Measurements from ENCODE around the gene CHAT. TPM values are rescaled to one million over a fixed set of nuclear protein-coding genes. Genes with fewer than 3 reads are reported as not detected.

CHAT gene
- total and polyA plus RNA-seq, 2 of the 13 experiments (the other 11 are each of a cell fraction or from before 2014, with no cell fraction given) = not detected

DNA sequence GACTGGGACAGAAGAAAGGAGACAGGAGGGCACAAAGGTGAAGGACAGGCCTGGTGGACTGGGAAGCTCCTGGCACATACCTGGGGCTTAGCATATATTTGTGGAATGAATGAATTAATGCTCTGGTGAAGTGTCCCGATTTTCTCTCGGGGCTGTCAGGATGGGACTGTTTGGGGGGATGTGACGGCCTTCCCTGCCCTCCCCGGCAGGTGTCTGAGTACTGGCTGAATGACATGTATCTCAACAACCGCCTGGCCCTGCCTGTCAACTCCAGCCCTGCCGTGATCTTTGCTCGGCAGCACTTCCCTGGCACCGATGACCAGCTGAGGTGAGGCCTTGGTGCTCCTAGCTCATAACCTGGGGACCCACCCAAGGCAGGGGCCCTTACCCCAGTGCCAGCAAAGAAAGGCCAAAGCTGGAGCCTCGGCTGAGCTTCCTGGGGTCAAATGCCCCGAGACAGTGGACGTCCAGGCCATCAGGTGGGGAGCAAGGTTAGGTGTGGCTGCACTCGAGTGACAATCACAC is 6.5 kb downstream of the CHAT start (continued):
- TF ChIP-seq, protein P1, sequence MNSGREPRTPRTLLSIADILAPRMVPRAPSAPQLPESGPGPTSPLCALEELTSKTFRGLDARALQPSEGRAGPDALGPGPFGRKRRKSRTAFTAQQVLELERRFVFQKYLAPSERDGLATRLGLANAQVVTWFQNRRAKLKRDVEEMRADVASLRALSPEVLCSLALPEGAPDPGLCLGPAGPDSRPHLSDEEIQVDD (CRISPR knock-in tag; IDR thresholded peaks at IDR 0.05; ENCODE audit: borderline replicate concordance) = no peak
- no peak for TF ChIP-seq YEATS2 (CRISPR knock-in tag; IDR thresholded peaks at IDR 0.05; ENCODE audit: borderline replicate concordance)
- TF ChIP-seq KAT2B (IDR thresholded peaks at IDR 0.05; ENCODE audit: borderline replicate concordance, low read depth, low read length) = no peak
- TF ChIP-seq, protein P2, sequence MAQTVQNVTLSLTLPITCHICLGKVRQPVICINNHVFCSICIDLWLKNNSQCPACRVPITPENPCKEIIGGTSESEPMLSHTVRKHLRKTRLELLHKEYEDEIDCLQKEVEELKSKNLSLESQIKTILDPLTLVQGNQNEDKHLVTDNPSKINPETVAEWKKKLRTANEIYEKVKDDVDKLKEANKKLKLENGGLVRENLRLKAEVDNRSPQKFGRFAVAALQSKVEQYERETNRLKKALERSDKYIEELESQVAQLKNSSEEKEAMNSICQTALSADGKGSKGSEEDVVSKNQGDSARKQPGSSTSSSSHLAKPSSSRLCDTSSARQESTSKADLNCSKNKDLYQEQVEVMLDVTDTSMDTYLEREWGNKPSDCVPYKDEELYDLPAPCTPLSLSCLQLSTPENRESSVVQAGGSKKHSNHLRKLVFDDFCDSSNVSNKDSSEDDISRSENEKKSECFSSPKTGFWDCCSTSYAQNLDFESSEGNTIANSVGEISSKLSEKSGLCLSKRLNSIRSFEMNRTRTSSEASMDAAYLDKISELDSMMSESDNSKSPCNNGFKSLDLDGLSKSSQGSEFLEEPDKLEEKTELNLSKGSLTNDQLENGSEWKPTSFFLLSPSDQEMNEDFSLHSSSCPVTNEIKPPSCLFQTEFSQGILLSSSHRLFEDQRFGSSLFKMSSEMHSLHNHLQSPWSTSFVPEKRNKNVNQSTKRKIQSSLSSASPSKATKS (CRISPR knock-in tag; IDR thresholded peaks at IDR 0.05) = no peak
- TF ChIP-seq, protein P3, sequence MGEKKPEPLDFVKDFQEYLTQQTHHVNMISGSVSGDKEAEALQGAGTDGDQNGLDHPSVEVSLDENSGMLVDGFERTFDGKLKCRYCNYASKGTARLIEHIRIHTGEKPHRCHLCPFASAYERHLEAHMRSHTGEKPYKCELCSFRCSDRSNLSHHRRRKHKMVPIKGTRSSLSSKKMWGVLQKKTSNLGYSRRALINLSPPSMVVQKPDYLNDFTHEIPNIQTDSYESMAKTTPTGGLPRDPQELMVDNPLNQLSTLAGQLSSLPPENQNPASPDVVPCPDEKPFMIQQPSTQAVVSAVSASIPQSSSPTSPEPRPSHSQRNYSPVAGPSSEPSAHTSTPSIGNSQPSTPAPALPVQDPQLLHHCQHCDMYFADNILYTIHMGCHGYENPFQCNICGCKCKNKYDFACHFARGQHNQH (CRISPR knock-in tag; IDR thresholded peaks at IDR 0.05) = no peak
- TF ChIP-seq, protein P4, sequence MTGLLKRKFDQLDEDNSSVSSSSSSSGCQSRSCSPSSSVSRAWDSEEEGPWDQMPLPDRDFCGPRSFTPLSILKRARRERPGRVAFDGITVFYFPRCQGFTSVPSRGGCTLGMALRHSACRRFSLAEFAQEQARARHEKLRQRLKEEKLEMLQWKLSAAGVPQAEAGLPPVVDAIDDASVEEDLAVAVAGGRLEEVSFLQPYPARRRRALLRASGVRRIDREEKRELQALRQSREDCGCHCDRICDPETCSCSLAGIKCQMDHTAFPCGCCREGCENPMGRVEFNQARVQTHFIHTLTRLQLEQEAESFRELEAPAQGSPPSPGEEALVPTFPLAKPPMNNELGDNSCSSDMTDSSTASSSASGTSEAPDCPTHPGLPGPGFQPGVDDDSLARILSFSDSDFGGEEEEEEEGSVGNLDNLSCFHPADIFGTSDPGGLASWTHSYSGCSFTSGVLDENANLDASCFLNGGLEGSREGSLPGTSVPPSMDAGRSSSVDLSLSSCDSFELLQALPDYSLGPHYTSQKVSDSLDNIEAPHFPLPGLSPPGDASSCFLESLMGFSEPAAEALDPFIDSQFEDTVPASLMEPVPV (CRISPR knock-in tag; IDR thresholded peaks at IDR 0.05) = no peak
- TF ChIP-seq ZNF496 (CRISPR knock-in tag; IDR thresholded peaks at IDR 0.05; ENCODE audit: insufficient replicate concordance) = no peak
- TF ChIP-seq, protein P5, sequence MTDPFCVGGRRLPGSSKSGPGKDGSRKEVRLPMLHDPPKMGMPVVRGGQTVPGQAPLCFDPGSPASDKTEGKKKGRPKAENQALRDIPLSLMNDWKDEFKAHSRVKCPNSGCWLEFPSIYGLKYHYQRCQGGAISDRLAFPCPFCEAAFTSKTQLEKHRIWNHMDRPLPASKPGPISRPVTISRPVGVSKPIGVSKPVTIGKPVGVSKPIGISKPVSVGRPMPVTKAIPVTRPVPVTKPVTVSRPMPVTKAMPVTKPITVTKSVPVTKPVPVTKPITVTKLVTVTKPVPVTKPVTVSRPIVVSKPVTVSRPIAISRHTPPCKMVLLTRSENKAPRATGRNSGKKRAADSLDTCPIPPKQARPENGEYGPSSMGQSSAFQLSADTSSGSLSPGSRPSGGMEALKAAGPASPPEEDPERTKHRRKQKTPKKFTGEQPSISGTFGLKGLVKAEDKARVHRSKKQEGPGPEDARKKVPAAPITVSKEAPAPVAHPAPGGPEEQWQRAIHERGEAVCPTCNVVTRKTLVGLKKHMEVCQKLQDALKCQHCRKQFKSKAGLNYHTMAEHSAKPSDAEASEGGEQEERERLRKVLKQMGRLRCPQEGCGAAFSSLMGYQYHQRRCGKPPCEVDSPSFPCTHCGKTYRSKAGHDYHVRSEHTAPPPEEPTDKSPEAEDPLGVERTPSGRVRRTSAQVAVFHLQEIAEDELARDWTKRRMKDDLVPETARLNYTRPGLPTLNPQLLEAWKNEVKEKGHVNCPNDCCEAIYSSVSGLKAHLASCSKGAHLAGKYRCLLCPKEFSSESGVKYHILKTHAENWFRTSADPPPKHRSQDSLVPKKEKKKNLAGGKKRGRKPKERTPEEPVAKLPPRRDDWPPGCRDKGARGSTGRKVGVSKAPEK (CRISPR knock-in tag; IDR thresholded peaks at IDR 0.05; ENCODE audit: borderline replicate concordance) = no peak
- no peak for TF ChIP-seq ZKSCAN5 (CRISPR knock-in tag; IDR thresholded peaks at IDR 0.05)
- no peak for TF ChIP-seq ZNF326 (CRISPR knock-in tag; IDR thresholded peaks at IDR 0.05; ENCODE audit: borderline replicate concordance)
- no peak for TF ChIP-seq ZNF317 (CRISPR knock-in tag; IDR thresholded peaks at IDR 0.05)
- no peak for TF ChIP-seq LCORL (IDR thresholded peaks at IDR 0.05)
- no peak for TF ChIP-seq LCORL (CRISPR knock-in tag; IDR thresholded peaks at IDR 0.05)
- TF ChIP-seq, protein P6, sequence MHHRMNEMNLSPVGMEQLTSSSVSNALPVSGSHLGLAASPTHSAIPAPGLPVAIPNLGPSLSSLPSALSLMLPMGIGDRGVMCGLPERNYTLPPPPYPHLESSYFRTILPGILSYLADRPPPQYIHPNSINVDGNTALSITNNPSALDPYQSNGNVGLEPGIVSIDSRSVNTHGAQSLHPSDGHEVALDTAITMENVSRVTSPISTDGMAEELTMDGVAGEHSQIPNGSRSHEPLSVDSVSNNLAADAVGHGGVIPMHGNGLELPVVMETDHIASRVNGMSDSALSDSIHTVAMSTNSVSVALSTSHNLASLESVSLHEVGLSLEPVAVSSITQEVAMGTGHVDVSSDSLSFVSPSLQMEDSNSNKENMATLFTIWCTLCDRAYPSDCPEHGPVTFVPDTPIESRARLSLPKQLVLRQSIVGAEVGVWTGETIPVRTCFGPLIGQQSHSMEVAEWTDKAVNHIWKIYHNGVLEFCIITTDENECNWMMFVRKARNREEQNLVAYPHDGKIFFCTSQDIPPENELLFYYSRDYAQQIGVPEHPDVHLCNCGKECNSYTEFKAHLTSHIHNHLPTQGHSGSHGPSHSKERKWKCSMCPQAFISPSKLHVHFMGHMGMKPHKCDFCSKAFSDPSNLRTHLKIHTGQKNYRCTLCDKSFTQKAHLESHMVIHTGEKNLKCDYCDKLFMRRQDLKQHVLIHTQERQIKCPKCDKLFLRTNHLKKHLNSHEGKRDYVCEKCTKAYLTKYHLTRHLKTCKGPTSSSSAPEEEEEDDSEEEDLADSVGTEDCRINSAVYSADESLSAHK (CRISPR knock-in tag; IDR thresholded peaks at IDR 0.05; ENCODE audit: borderline replicate concordance) = no peak

Data from HepG2 (cell line).